GM12891 (cell line): ENCODE results near the gene PI4KB.
A peak's percentile ranks its signal among the peaks of the same experiment; 100 is the strongest.

Source experiments
- DNase-seq: peaks from one replicate; pipeline ENCODE4 v3.0.0; 2011; ENCODE audit warnings: low spot score; ENCODE audit not compliant: insufficient read length
- FAIRE-seq: peaks from 2 replicates; lab custom pipeline; 2011; peaks lifted over from hg19 to GRCh38; lab: Jason Lieb, UNC
- PAX5 ChIP-seq: IDR thresholded peaks from 2 replicates; pipeline ENCODE4 v1.6.1; 2011; ENCODE audit warnings: low read length, moderate library complexity, mild to moderate bottlenecking; ENCODE audit not compliant: insufficient read depth, severe bottlenecking
- POLR2A ChIP-seq: IDR thresholded peaks from 2 replicates; pipeline ENCODE4 v1.6.1; 2011; ENCODE audit warnings: low read depth, low read length, control low read depth
- POLR2AphosphoS5 ChIP-seq: IDR thresholded peaks from 2 replicates; pipeline ENCODE4 v1.6.1; 2011; ENCODE audit warnings: low read depth, low read length, control low read depth
- POU2F2 ChIP-seq: IDR thresholded peaks from 2 replicates; pipeline ENCODE4 v1.6.1; 2011; ENCODE audit warnings: low read depth, mild to moderate bottlenecking, control low read depth, low read length, moderate library complexity
- SPI1 ChIP-seq: IDR thresholded peaks from 2 replicates; pipeline ENCODE4 v1.6.1; 2011; ENCODE audit warnings: low read depth, low read length, control low read depth
- TAF1 ChIP-seq: IDR thresholded peaks from 2 replicates; pipeline ENCODE4 v1.6.1; 2011; ENCODE audit warnings: low read depth, low read length, control low read depth

PI4KB gene

GRCh38 chr1:151346769-151347522 lies 19.7 kb upstream of the PI4KB start, which contains the start of gene RFX5:
Gene RFX5, minus strand, starts transcription at chr1:151347252. Its CDS starts 932 bp downstream, at chr1:151346320.
- FAIRE-seq: peak; percentile 90
- DNase-seq: peak; percentile 75
- peak; percentile 65 for TF ChIP-seq SPI1
- TF ChIP-seq POLR2AphosphoS5: peak; percentile 82
- 0 out of 2 replicates have a peak, but pooled peaks have one; percentile 1 for TF ChIP-seq POU2F2
- peak; percentile 63 for TF ChIP-seq TAF1
- peak; percentile 78; the same call in 1 of the 2 replicates for TF ChIP-seq POLR2A
- TF ChIP-seq PAX5: no peak

- FAIRE-seq (no peak), DNase-seq (no peak)
- TF ChIP-seq SPI1: no peak
- TF ChIP-seq POLR2A: no peak
- TF ChIP-seq PAX5: no peak
- no peak for TF ChIP-seq POU2F2
- TF ChIP-seq POLR2AphosphoS5: no peak
- TF ChIP-seq TAF1: no peak
Observed at GRCh38 chr1:151346082-151346768, 19.0 kb upstream of the PI4KB start.

- no peak for FAIRE-seq
- DNase-seq: no peak
- TF ChIP-seq POLR2A (no peak), POU2F2 (no peak), TAF1 (no peak), POLR2AphosphoS5 (no peak; the same call in 1 of the 2 replicates), SPI1 (no peak), PAX5 (no peak)
Observed at GRCh38 chr1:151344291-151344690, 17.1 kb upstream of the PI4KB start.

- TF ChIP-seq TAF1: no peak
- TF ChIP-seq PAX5: no peak
- TF ChIP-seq POU2F2: no peak
- DNase-seq (no peak), FAIRE-seq (no peak)
Observed at GRCh38 chr1:151343587-151343986, 16.4 kb upstream of the PI4KB start.

- FAIRE-seq (no peak), DNase-seq (no peak)
- TF ChIP-seq SPI1: no peak
- no peak for TF ChIP-seq TAF1
- no peak for TF ChIP-seq PAX5
- 0 out of 2 replicates have a peak, but pooled peaks have one; percentile 7 for TF ChIP-seq POLR2AphosphoS5
- TF ChIP-seq POU2F2: no peak
Observed at GRCh38 chr1:151342569-151342968, 15.4 kb upstream of the PI4KB start.

- FAIRE-seq: no peak
- no peak for TF ChIP-seq PAX5
- no peak for TF ChIP-seq SPI1
- TF ChIP-seq TAF1: no peak
- TF ChIP-seq POU2F2: no peak
- peak; percentile 52; the same call in 1 of the 2 replicates for TF ChIP-seq POLR2A
- peak; percentile 76; the same call in 1 of the 2 replicates for TF ChIP-seq POLR2AphosphoS5
- no peak for DNase-seq
Observed at GRCh38 chr1:151342021-151342420, 14.8 kb upstream of the PI4KB start.

- TF ChIP-seq POLR2A: no peak
- TF ChIP-seq PAX5: no peak
- TF ChIP-seq POU2F2: 0 out of 2 replicates have a peak, but pooled peaks have one; percentile 28
- TF ChIP-seq SPI1: no peak
- TF ChIP-seq POLR2AphosphoS5: peak; percentile 62
- no peak for TF ChIP-seq TAF1
- FAIRE-seq: peak; percentile 78
- DNase-seq: peak; percentile 38
Observed at GRCh38 chr1:151340870-151341754, 13.9 kb upstream of the PI4KB start.

- no peak for DNase-seq
- TF ChIP-seq POU2F2: no peak
- FAIRE-seq: no peak
Observed at GRCh38 chr1:151336556-151336955, 9.3 kb upstream of the PI4KB start.

- no peak for DNase-seq
- TF ChIP-seq POLR2A (no peak), TAF1 (no peak), POU2F2 (no peak)
- FAIRE-seq: no peak
Observed at GRCh38 chr1:151334822-151335221, 7.6 kb upstream of the PI4KB start.
